GM12865 (cell line): ENCODE data around the gene CREBBP.
"Not testable (repeated sequence)": the region's sequence is repeated elsewhere in the genome, so short reads cannot be mapped to it uniquely, and the experiment has no call there.

Experiments used
- DNase-seq: peaks from one replicate; pipeline ENCODE4 v3.0.0; 2010; ENCODE audit warnings: low read depth
- H3K4me3 ChIP-seq: 2 replicates; pipeline ENCODE4 v1.5.1; 2011; ENCODE audit warnings: mild to moderate bottlenecking, low read depth, low read length, control low read depth
- CTCF ChIP-seq: IDR thresholded peaks from 2 replicates; pipeline ENCODE4 v1.5.1; 2011; ENCODE audit warnings: low read length, control low read depth, low read depth, inconsistent platforms; ENCODE audit not compliant: insufficient read depth; ENCODE audit errors: missing control alignments

Gene CREBBP

DNA sequence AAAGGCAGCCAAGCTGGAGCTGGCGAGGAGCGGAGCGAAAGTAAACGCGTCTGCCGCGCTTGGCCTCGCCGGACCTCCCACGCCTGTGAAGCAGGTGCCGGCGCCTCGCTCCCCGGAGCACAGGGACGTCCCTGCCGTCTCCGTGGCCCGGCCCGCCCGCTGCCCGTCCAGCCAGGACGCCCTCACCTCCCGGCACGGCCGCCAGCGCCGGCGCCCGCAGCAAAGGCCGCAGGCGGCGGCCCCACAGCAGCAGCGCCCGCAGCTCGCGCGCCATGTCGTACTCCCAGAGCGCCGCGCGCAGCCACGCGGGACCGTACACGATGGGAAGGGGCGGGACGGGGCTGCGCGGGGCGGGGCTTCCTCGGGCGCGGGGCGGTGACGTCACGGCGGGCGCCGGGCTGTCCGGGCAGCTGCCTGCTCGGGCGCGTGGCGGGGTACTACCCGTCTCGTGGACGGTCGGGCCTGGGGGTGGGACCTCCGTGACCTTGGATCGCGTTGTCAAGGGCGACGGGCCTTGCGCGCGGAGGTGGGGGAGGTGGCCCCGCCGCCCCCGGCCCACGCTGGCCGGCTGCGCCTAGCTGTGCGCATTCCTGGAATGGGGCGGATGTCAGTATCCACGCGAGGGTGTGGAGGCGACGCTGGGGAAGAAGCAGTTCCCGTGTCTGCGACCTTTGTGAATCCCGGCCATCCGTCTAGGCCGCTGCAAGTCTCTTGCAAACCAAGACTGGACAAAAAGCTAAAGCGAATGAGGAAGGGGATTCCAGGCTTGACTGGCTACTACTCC, 163.1 kb downstream of the CREBBP start, which contains the start of gene TRAP1:
Gene TRAP1 (minus strand): TSS at position 290 of the 784 bp plus-strand sequence. CDS start 16 bp downstream, at position 274.
- H3K4me3 ChIP-seq = peak within 1 kb of the TSS; percentile 92
- DNase-seq = peak; percentile 92
- TF ChIP-seq CTCF = no peak

- DNase-seq = peak; percentile 57
- H3K4me3 ChIP-seq = peak overlapping the region; percentile 92
- no peak for TF ChIP-seq CTCF
These were observed 163.7 kb downstream of the CREBBP start for GRCh38 chr16:3716831-3717234.

DNA sequence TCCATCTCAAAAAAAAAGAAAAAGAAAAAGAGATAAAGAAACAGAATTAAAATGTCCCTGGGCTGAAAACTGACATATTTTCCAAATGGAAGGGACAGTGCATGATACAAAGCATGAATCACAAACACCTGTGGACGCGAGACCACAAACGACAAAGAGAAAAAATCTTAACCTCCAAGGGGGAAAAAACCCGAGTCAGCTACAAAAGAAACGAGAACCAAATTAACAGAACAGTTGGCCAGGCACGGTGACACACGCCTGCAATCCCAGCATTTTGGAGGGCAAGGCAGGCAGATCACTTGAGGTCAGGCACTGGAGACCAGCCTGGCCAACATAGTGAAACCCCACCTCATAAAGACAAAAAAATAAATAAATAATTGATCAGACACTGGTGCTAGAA, 165.1 kb downstream of the CREBBP start:
- DNase-seq = no peak
- H3K4me3 ChIP-seq = no peak overlapping the region
- TF ChIP-seq CTCF = no peak

DNA sequence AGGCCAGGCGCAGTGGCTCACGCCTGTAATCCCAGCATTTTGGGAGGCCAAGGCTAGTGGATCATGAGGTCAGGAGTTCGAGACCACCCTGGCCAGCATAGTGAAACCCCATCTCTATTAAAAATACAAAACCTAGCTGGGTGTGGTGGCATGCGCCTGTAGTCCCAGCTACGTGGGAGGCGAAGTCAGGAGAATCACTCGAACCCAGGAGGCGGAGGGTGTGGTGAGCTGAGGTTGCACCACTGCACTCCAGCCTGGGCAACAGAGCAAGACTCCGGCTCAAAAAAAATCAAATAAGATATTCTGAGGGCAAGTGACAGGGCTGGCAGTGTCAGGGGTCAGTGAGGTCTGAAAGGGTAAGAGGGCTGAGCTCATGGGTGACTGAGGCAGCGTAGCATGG, 166.1 kb downstream of the CREBBP start:
- not testable (repeated sequence) for H3K4me3 ChIP-seq, DNase-seq

- DNase-seq = no peak
- H3K4me3 ChIP-seq = no peak overlapping the region
- TF ChIP-seq CTCF = no peak
These were observed 166.8 kb downstream of the CREBBP start for GRCh38 chr16:3713587-3714242.

DNA sequence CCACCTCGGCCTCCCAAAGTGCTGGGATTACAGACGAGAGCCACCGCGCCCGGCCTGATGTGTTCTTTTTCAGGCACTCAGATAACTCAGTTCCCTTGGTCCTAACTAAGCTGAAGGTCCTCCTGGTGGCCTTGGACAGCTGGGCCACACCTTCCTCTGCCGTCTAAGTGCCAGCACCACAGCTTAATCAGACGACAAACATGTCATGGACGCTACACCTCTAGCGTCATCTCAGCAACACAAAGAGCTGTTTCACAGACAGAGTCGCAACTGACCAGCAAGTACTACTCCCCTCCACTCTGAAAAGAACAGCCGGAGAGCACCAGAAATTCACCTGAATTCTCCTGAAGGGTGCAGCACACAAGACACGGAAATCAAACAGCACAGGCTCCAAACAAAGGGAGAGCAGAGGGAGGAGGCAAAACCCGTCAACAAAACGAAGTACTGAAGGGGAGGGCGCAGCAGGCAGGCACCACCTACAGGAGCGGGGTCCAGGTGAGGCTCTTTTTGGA, 167.6 kb downstream of the CREBBP start:
- DNase-seq = no peak
- TF ChIP-seq CTCF = no peak
- no peak overlapping the region for H3K4me3 ChIP-seq

GRCh38 chr16:3706253-3707012, 174.1 kb downstream of the CREBBP start:
- TF ChIP-seq CTCF = no peak
- no peak overlapping the region for H3K4me3 ChIP-seq
- DNase-seq = no peak
